Stimulated activated CD8-positive, alpha-beta memory T cell treated with anti-CD3 and anti-CD28 coated beads, Interleukin-4, amount 100 ng/mL, for 1 hour (primary cell): ENCODE data around the gene HSF2.
"Not testable (repeated sequence)": the region's sequence is repeated elsewhere in the genome, so short reads cannot be mapped to it uniquely, and the experiment has no call there.

Experiments
- DNase-seq, 2 donors: peaks; one replicate each; pipeline ENCODE4 v3.0.0-alpha.2; 2020; ENCODE audit warnings: low read depth in 2 of 2, low spot score in 1 of 2

HSF2 gene

GRCh38 chr6:122452509-122452908 is 53.1 kb downstream of the HSF2 start:
- no peak for DNase-seq

DNA sequence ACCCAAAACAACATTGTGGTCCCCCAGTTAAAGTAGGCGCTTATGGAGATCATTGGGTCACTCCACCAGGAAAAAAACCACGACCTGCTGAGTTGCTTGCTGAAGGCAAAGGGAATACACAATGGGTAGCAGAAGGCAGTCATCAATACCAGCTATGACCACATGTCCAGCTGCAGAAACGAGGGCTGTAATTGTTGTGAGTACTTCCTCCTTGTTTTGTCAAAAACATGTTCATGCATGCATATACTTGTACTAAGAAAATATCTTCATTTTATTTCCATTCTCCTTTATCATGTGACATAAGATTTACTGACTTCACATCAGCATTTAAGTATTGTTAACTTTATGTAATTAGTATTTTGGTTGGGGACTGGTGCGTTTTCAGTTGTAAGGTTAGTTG is 55.2 kb downstream of the HSF2 start:
- DNase-seq: no peak

DNA sequence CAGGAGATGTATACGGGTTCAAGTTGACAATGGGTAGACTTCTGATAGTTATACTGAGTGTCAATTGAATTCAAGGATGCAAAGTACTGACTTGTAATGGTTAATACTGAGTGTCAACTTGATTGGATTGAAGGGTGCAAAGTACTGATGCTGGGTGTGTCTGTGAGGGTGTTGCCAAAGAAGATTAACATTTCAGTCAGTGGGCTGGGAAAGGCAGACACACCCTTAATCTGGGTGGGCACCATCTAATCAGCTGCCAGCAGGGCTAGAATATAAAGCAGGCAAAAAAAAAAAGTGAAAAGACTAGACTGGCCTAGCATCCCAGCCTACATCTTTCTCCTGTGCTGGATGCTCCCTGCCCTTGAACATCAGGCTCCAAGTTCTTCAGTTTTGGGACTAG is 55.7 kb downstream of the HSF2 start:
- not testable (repeated sequence) for DNase-seq

DNA sequence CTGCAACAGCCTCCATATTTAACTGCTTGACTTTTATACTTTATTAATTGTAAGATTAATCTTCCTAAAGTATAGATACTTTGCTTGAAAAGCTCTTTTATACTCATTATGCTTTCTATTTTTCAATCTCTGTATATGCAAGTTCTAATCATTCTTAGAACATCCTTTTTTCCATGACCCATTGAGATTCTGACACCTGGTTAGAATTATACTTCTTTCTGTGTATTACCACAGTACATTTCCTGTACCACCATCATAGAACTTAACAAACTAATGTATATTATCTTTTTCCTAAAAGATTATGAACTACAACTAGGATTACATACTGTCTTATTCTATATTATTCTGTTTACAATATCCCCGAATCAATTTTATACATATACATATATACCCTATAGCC is 58.6 kb downstream of the HSF2 start:
- DNase-seq: no peak

DNA sequence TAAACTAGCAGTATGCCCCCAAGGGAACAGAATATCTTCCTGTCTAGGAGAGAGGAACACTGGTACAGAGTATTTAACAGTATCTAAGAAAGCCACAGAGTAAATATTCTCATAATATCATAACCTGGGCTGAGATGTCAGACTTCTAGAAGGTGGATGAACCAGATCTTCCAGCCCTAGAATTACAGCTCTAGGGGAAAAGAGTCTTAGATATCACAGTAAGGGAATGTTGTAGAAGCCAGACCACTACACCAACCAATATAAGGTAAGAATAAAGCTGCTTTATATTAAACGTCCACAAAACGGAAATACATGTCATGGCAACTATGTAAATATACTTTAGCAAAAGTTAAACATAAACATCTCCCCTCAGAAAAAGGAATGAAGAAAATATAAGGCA is 59.8 kb downstream of the HSF2 start:
- no peak for DNase-seq

DNA sequence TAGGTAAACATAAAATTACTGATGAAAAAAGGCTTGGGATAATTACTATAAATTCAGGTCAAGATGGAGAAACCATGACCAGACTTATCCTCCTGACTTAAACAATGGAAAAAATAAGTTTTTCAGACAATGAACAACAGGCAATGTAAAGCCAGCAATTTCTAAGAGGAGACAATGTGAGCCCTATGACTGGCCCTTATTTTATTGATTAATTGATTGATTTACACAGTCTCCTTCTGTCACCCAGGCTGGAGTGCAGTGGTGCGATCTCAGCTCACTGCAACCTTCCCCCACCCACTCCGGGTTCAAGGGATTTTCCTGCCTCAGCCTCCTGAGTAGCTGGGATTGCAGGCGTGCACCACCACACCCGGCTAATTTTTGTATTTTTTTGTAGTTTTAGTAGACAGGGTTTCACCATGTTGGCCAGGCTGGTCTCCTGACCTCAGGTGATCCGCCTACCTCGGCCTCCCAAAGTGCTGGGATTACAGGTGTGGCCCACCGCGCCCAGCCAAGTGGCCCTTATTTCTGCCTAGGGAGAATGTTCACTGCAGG is 60.5 kb downstream of the HSF2 start:
- not testable (repeated sequence) for DNase-seq

- DNase-seq: no peak
Measured at GRCh38 chr6:122461885-122462284, 62.4 kb downstream of the HSF2 start.

DNA sequence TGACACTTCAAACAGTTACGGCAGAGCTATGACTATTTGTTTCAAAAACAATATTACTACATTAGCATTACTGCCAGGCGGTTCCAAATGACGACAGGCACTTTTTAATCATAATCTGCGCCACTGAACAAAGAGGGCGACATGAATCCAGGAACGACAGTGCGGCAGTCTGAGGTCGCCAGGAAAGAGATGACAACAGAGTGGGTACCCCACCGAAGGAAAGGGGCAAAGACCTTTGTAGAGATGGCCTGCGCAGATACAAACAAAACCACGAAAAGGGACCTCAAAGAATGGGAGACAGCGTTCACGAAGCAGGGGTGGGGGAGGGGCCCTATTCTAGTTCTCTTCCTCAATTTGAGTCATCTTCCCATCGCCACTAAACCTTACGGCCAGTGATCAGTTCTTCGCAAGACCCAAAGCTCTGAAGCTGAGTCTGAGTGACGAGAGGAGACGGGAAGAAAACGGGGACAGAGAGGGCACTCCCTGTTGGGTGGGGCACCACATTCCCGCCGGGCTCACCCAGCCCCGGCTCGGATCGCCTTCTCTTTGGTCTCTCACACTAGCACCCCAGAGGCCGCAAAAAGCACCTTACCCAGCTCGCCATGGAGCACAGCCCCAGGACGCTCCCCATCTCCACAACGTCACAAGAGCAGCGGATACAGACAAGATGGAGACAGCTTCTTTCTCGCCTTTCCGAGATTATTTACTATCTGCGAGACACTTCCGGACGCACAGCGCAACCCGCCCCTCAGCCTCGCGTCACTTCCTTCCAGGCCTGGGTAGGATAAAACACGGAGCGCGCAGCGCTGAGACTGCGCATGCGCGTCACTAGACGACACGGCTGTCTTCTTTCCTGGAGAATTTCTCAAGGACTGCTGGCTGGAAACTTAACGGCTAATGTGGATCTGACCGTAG is 71.9 kb downstream of the HSF2 start, which contains the start of gene SERINC1:
Gene SERINC1, minus strand, starts transcription at position 701 of the 915 bp plus-strand sequence. Its CDS starts 70 bp downstream, at position 631.
- DNase-seq: peak; percentile 76 to 87

- no peak for DNase-seq
Measured at GRCh38 chr6:122472022-122472340, 72.5 kb downstream of the HSF2 start.

DNA sequence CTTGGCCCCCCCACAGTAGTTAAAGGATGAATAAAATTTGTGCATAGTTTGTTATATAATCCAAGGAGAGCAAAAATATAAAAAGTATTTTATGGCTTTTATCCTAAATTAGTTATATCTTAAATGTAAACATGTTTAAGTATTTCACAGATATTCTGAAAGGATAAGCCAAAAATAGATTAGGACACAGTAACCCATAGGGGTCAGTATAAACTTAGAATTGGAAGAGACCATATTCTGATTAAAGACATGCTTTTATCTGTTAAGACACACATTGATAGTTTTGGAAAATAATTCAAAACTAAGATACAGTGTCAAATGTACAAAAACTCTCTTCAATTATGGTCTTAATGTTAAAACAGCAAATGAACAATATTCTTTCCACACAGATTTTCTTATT is 76.7 kb downstream of the HSF2 start:
- DNase-seq: no peak

DNA sequence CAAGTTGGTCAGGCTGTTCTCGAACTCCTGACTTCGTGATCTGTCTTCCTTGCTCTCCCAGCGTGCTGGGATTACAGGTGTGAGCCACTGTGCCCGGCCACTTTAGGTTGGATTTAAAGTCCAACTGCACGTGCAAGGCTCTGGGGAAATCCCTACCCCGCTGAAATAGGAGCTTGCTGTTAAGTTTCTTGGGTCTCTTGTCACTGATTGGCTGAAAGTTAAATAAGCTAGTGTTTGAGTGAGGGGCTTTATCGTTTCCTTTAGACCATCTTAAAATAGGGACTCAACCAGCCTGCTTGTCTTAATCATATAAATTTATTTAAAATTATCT is 83.3 kb downstream of the HSF2 start:
- no peak for DNase-seq
